Measurements from ENCODE around the gene CPA5. TPM values are rescaled to one million over a fixed set of nuclear protein-coding genes. Genes with fewer than 3 reads are reported as not detected.

Gene CPA5
- total RNA-seq, 5 donors from 2014 or later (not counting 1 experiment from before 2014, with no cell fraction given), result 1.2 to 9.4 (median 4.5) TPM; not detected in 1

DNA sequence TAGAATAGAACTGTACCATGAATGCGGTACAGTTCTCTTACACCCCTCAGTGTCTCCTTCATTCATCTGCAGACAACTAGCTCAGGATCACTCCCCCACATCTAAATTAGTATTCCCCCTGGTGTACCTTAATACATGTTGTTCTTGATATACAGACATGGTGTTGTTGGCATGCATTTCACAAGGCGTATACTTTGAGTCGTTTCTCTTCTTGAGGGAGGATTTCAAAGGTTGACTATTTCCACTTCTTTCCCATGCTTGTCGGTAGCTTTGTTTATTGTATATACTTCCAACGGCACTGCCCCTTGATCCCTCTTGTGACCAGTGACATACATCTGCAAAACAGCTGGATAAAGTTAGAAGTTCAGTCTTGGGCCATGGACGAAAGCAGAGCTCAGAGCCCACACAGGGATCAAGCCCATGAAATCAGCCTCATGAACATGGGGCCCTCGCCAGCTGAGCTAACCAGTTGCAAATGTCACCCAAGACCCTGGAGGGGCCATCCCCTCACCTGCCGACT lies 43.1 kb upstream of the CPA5 start:
- DNase-seq (no peak), ATAC-seq (replicated peaks in 1 of 4) (no peak)
- H3K4me1 ChIP-seq (ENCODE audit: control insufficient read depth in 1 of 2, extremely low read depth in 1 of 2, insufficient read depth in 2 of 2, low read length in 2 of 2), result no peaks in the 10 kb centered on the region
- POLR2A ChIA-PET, result no interaction called here
- Mint-ChIP-seq H3K4me3 (no peak overlapping the region), H3K27me3 (peaks cover 0 to 10% of the 10 kb centered on the region in 2 donors), H3K36me3 (no peaks in the 10 kb centered on the region), H3K9me3 (no peaks in the 10 kb centered on the region), H3K27ac (no peak overlapping the region), H3K4me1 (peaks cover 0 to 4% (median 0%) of the 10 kb centered on the region in 3 donors)
- H3K9me3 ChIP-seq, result no peaks in the 10 kb centered on the region
- no peaks in the 10 kb centered on the region for H3K36me3 ChIP-seq (ENCODE audit: control insufficient read depth in 2 of 2, extremely low read depth in 1 of 2, insufficient read depth in 1 of 2, low read length in 1 of 2)
- no peak overlapping the region for H3K4me3 ChIP-seq (ENCODE audit: control insufficient read depth in 1 of 2, extremely low read depth in 1 of 2, low read length in 1 of 2)
- 90% methylated on average over 5 of the region's 8 CpGs for WGBS (ENCODE audit: insufficient coverage)
- CTCF ChIA-PET, result no interaction called here
- no peak overlapping the region for H3K27ac ChIP-seq (ENCODE audit: low read length)
- peaks cover 0 to 19% of the 10 kb centered on the region in 2 experiments for H3K27me3 ChIP-seq (replicated peaks in 1 of 2; ENCODE audit: control insufficient read depth in 2 of 2, extremely low read depth in 1 of 2, insufficient read depth in 2 of 2, low read length in 1 of 2)

DNA sequence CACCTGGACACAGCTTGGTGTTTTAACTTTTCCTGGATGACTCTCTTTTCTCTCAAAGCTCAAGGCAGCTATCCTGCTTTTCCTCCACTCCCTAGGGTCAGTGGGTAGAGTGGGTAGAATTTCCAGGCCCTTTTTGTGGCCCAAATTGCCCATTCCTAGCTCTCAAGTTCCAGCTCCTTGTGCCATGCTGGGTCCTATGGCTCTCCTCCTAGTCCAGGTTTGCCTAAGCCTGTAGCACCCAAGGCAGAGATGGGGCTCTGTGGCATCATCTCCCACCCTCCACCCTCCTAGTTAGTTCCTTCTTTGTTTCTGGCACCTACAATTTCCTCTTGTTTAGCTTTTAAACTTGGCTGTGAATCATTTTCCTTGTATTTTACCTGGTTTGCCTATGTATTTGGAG lies 42.0 kb upstream of the CPA5 start:
- no peaks in the 10 kb centered on the region for H3K36me3 ChIP-seq (ENCODE audit: control insufficient read depth in 2 of 2, extremely low read depth in 1 of 2, insufficient read depth in 1 of 2, low read length in 1 of 2)
- no peak overlapping the region for H3K4me3 ChIP-seq (ENCODE audit: control insufficient read depth in 1 of 2, extremely low read depth in 1 of 2, low read length in 1 of 2)
- CTCF ChIA-PET, result interaction anchor here in 1 of 2 donors (0.5 kb wide), 1 partner anchor 357 kb away, joined by 3 read pairs; no protein-coding TSS in a partner anchor
- Mint-ChIP-seq H3K27ac (no peak overlapping the region), H3K4me3 (no peak overlapping the region), H3K9me3 (no peaks in the 10 kb centered on the region), H3K27me3 (peaks cover 0 to 10% of the 10 kb centered on the region in 2 donors), H3K4me1 (peaks cover 0 to 4% (median 0%) of the 10 kb centered on the region in 3 donors), H3K36me3 (no peaks in the 10 kb centered on the region)
- H3K27me3 ChIP-seq (replicated peaks in 1 of 2; ENCODE audit: control insufficient read depth in 2 of 2, extremely low read depth in 1 of 2, insufficient read depth in 2 of 2, low read length in 1 of 2), result peaks cover 0 to 19% of the 10 kb centered on the region in 2 experiments
- POLR2A ChIA-PET, result no interaction called here
- no peaks in the 10 kb centered on the region for H3K4me1 ChIP-seq (ENCODE audit: control insufficient read depth in 1 of 2, extremely low read depth in 1 of 2, insufficient read depth in 2 of 2, low read length in 2 of 2)
- DNase-seq (no peak), ATAC-seq (replicated peaks in 1 of 4) (no peak)
- H3K9me3 ChIP-seq, result no peaks in the 10 kb centered on the region
- no peak overlapping the region for H3K27ac ChIP-seq (ENCODE audit: low read length)

DNA sequence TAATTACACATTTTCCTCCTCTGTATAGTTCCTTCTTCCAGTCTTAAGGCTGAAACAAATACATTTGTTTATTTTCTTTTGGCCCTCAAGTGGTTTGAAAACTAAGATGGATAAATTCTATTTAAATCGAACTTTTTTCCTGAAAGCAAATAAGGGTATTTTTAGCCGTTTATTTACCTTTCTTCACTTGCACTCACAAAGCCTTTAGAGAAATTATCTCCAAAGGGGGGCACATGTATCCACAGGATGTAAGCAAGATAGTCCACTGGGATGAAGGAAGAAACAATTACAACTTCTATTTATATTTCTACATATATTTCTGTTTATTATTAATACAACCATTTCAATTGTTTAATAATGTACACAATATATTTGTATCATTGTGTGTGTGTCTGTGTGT lies 41.5 kb upstream of the CPA5 start:
- Histone ChIP-seq H3K9me3 (no peaks in the 10 kb centered on the region), H3K4me1 (ENCODE audit: control insufficient read depth in 1 of 2, extremely low read depth in 1 of 2, insufficient read depth in 2 of 2, low read length in 2 of 2) (no peaks in the 10 kb centered on the region), H3K27me3 (replicated peaks in 1 of 2; ENCODE audit: control insufficient read depth in 2 of 2, extremely low read depth in 1 of 2, insufficient read depth in 2 of 2, low read length in 1 of 2) (peaks cover 0 to 15% of the 10 kb centered on the region in 2 experiments), H3K36me3 (ENCODE audit: control insufficient read depth in 2 of 2, extremely low read depth in 1 of 2, insufficient read depth in 1 of 2, low read length in 1 of 2) (no peaks in the 10 kb centered on the region), H3K27ac (ENCODE audit: low read length) (no peak overlapping the region), H3K4me3 (ENCODE audit: control insufficient read depth in 1 of 2, extremely low read depth in 1 of 2, low read length in 1 of 2) (no peak overlapping the region)
- ChIA-PET POLR2A (no interaction called here), CTCF (no interaction called here)
- Mint-ChIP-seq H3K4me3 (no peak overlapping the region), H3K36me3 (no peaks in the 10 kb centered on the region), H3K27me3 (peaks cover 0 to 10% of the 10 kb centered on the region in 2 donors), H3K27ac (no peak overlapping the region), H3K9me3 (no peaks in the 10 kb centered on the region), H3K4me1 (peaks cover 0 to 4% (median 0%) of the 10 kb centered on the region in 3 donors)
- no CpG with 5 or more reads among the region's 2 CpGs for WGBS (ENCODE audit: insufficient coverage)
- ATAC-seq (replicated peaks in 1 of 4) (no peak), DNase-seq (no peak)

DNA sequence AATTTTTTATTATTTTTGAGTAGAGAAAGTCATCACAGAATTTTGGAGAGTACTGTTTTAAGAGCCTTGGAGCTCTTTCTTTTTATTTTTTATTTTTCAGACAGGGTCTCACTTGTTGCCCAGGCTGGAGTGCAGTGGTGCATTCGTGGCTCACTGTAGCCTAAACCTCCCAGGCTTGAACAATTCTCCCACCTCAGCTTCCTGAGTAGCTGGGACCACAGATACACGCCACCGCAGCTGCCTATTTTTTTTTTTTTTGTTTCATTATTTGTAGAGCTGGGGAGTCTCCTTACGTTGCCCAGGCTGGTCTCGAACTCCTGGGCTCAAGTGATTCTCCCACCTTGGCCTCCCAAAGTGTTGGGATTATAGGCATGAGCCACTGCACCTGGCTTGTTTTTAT lies 41.1 kb upstream of the CPA5 start:
- no peak overlapping the region for H3K27ac ChIP-seq (ENCODE audit: low read length)
- H3K36me3 Mint-ChIP-seq, result no peaks in the 10 kb centered on the region
- no peak for ATAC-seq (replicated peaks in 1 of 4)
- H3K4me1 Mint-ChIP-seq, result peaks cover 0 to 4% (median 0%) of the 10 kb centered on the region in 3 donors
- H3K36me3 ChIP-seq (ENCODE audit: control insufficient read depth in 2 of 2, extremely low read depth in 1 of 2, insufficient read depth in 1 of 2, low read length in 1 of 2), result no peaks in the 10 kb centered on the region
- no peak overlapping the region for H3K4me3 Mint-ChIP-seq
- no peak for DNase-seq
- H3K4me1 ChIP-seq (ENCODE audit: control insufficient read depth in 1 of 2, extremely low read depth in 1 of 2, insufficient read depth in 2 of 2, low read length in 2 of 2), result no peaks in the 10 kb centered on the region
- WGBS (ENCODE audit: insufficient coverage), result no CpG with 5 or more reads among the region's 5 CpGs
- no peak overlapping the region for H3K4me3 ChIP-seq (ENCODE audit: control insufficient read depth in 1 of 2, extremely low read depth in 1 of 2, low read length in 1 of 2)
- H3K9me3 ChIP-seq, result no peaks in the 10 kb centered on the region
- H3K9me3 Mint-ChIP-seq, result no peaks in the 10 kb centered on the region
- POLR2A ChIA-PET, result no interaction called here
- H3K27me3 ChIP-seq (replicated peaks in 1 of 2; ENCODE audit: control insufficient read depth in 2 of 2, extremely low read depth in 1 of 2, insufficient read depth in 2 of 2, low read length in 1 of 2), result peaks cover 0 to 15% of the 10 kb centered on the region in 2 experiments
- CTCF ChIA-PET, result no interaction called here
- H3K27ac Mint-ChIP-seq, result no peak overlapping the region
- H3K27me3 Mint-ChIP-seq, result peaks cover 0 to 10% of the 10 kb centered on the region in 2 donors

DNA sequence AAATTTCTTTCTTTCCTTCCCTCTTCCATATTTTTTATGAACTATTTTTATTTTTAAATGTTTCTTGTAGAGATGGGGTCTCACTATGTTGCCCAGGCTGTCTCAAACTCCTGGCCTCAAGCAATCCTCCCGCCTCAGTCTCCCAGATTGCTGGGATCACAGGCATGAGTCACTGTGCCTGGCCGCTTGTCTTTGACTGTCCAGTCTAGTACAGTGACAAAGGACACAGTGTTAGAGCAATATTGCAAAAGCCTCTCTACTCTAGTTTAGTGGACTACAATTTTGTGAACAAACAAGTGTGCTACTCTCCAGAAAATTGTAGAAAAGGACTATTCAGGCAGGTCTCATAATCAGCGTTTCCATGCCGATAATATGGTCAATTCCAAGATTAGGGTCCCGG lies 40.6 kb upstream of the CPA5 start:
- Mint-ChIP-seq H3K4me3 (no peak overlapping the region), H3K9me3 (no peaks in the 10 kb centered on the region), H3K36me3 (no peaks in the 10 kb centered on the region), H3K4me1 (peaks cover 0 to 4% (median 0%) of the 10 kb centered on the region in 3 donors), H3K27ac (no peak overlapping the region), H3K27me3 (peaks cover 0 to 10% of the 10 kb centered on the region in 2 donors)
- Histone ChIP-seq H3K9me3 (no peaks in the 10 kb centered on the region), H3K27me3 (replicated peaks in 1 of 2; ENCODE audit: control insufficient read depth in 2 of 2, extremely low read depth in 1 of 2, insufficient read depth in 2 of 2, low read length in 1 of 2) (peaks cover 0 to 15% of the 10 kb centered on the region in 2 experiments), H3K36me3 (ENCODE audit: control insufficient read depth in 2 of 2, extremely low read depth in 1 of 2, insufficient read depth in 1 of 2, low read length in 1 of 2) (no peaks in the 10 kb centered on the region), H3K27ac (ENCODE audit: low read length) (no peak overlapping the region), H3K4me1 (ENCODE audit: control insufficient read depth in 1 of 2, extremely low read depth in 1 of 2, insufficient read depth in 2 of 2, low read length in 2 of 2) (no peaks in the 10 kb centered on the region), H3K4me3 (ENCODE audit: control insufficient read depth in 1 of 2, extremely low read depth in 1 of 2, low read length in 1 of 2) (no peak overlapping the region)
- ATAC-seq (replicated peaks in 1 of 4), result no peak
- 100% methylated on average over 2 of the region's 5 CpGs for WGBS (ENCODE audit: insufficient coverage)
- no peak for DNase-seq
- CTCF ChIA-PET, result no interaction called here
- POLR2A ChIA-PET, result no interaction called here

DNA sequence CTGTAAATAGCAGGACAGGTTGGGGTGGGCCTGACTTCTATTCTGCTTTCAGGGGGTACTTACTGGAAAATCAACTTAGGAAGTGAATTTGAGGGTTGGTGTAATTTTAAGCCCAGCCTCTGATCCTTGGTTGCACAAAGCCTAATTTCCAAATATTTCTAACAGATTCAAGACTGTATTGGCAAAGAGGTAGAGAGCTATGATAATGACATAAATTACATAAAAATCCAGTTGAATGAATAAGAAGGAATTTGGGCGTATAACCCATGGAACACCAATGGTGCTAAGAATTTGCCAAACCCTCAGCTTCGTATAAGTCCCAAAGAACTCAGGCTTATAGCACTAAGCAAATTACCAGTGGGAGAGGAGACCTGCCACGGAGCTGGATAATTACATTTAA lies 39.7 kb upstream of the CPA5 start:
- CTCF ChIA-PET, result no interaction called here
- Histone ChIP-seq H3K36me3 (ENCODE audit: control insufficient read depth in 2 of 2, extremely low read depth in 1 of 2, insufficient read depth in 1 of 2, low read length in 1 of 2) (no peaks in the 10 kb centered on the region), H3K27ac (ENCODE audit: low read length) (no peak overlapping the region), H3K4me3 (ENCODE audit: control insufficient read depth in 1 of 2, extremely low read depth in 1 of 2, low read length in 1 of 2) (no peak overlapping the region), H3K9me3 (no peaks in the 10 kb centered on the region), H3K27me3 (replicated peaks in 1 of 2; ENCODE audit: control insufficient read depth in 2 of 2, extremely low read depth in 1 of 2, insufficient read depth in 2 of 2, low read length in 1 of 2) (peaks cover 0 to 15% of the 10 kb centered on the region in 2 experiments), H3K4me1 (ENCODE audit: control insufficient read depth in 1 of 2, extremely low read depth in 1 of 2, insufficient read depth in 2 of 2, low read length in 2 of 2) (no peaks in the 10 kb centered on the region)
- Mint-ChIP-seq H3K4me1 (peaks cover 0 to 4% (median 0%) of the 10 kb centered on the region in 3 donors), H3K27me3 (peaks cover 0 to 10% of the 10 kb centered on the region in 2 donors), H3K4me3 (no peak overlapping the region), H3K27ac (no peak overlapping the region), H3K36me3 (no peaks in the 10 kb centered on the region), H3K9me3 (no peaks in the 10 kb centered on the region)
- POLR2A ChIA-PET, result no interaction called here
- no peak for DNase-seq
- ATAC-seq (replicated peaks in 1 of 4), result no peak
- 80% methylated on average over 1 of the region's 3 CpGs for whole genome bisulfite sequencing (ENCODE audit: insufficient coverage)

Measured in T-cell (primary cell).